GM19438 (cell line): ENCODE results near the gene ADI1.
"Not testable (repeated sequence)": the region's sequence is repeated elsewhere in the genome, so short reads cannot be mapped to it uniquely, and the experiment has no call there.

Experiments used
- ATAC-seq: cut with Tn5 transposase; IDR thresholded peaks from one replicate; pipeline ENCODE4 v1.9.1; 2021; ENCODE audit warnings: low read depth; ENCODE audit not compliant: unreplicated experiment

Gene ADI1

DNA sequence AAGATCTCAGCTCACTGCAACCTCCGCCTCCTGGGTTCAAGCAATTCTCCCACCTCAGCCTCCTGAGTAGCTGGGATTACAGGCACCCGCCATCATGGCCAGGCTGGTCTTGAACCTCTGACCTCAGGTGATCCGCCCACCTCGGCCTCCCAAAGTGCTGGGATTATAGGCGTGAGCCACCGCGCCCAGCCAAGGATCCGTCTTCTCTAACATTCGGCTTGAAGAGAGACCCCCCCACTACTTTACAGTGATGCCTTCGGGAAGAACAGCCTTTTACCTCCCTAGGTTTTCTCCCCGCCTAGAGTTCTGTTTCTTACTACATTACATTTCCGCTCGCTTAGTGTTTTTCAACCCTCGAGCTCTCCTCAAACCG is 22.6 kb downstream of the ADI1 start:
- ATAC-seq, result not testable (repeated sequence)

DNA sequence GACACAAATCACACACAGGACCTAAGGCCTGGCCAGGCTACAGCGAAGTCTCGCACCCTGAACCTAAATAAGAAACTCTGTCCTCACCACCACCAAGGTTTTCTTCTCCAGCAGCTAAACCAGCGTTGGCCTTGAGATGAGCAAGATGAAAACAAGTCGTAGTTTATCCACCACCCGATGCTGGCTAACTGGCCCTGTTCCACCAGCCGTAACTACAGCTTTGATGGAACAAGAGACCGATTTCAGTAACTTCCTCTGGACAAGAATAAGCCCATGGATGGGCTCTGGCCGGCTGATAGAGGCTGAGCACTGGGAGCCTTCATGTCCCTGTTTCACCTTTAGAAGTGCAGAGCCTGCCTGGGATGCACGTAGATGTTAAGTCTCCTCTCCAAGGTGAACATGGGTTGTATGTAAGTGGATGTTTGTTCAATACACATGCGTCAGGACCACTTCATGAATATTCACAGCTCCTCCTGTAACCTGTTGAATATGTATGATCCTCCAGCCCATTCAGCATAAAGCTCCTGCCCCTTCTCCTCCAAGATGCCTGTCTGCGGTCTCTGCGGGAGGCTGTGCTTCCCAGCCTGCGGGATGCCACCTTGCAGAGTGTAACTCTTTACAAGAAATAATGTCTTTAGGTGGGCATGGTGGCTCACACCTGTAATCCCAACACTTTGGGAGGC is 24.2 kb downstream of the ADI1 start:
- ATAC-seq, result no peak

- ATAC-seq, result no peak
Measured at GRCh38 chr2:3493615-3494007, 25.7 kb downstream of the ADI1 start.

GRCh38 chr2:3492951-3493614 is 26.2 kb downstream of the ADI1 start:
- no peak for ATAC-seq

GRCh38 chr2:3492475-3492787 is 26.9 kb downstream of the ADI1 start:
- ATAC-seq, result not testable (repeated sequence)

- no peak for ATAC-seq
Measured at GRCh38 chr2:3491716-3492474, 27.4 kb downstream of the ADI1 start.

DNA sequence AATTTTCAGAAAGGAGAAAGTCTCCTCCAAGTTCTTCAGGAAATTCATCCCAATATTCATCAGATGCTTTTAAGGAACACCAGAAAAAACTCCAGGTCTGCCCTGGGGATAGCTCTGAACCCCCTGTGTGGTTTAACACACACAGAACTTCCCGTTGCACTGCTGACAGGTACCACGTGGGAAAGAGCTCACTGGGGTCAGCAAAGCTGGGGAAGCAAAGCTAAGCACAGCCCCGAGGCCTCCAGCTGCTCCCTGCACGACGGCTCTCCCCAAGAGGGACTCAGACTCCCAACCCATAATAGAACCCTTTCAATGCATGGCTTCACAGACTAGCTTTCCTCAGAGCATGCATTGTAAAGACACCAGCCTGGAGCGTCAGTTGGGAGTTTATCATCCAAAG is 28.0 kb downstream of the ADI1 start:
- ATAC-seq, result no peak

DNA sequence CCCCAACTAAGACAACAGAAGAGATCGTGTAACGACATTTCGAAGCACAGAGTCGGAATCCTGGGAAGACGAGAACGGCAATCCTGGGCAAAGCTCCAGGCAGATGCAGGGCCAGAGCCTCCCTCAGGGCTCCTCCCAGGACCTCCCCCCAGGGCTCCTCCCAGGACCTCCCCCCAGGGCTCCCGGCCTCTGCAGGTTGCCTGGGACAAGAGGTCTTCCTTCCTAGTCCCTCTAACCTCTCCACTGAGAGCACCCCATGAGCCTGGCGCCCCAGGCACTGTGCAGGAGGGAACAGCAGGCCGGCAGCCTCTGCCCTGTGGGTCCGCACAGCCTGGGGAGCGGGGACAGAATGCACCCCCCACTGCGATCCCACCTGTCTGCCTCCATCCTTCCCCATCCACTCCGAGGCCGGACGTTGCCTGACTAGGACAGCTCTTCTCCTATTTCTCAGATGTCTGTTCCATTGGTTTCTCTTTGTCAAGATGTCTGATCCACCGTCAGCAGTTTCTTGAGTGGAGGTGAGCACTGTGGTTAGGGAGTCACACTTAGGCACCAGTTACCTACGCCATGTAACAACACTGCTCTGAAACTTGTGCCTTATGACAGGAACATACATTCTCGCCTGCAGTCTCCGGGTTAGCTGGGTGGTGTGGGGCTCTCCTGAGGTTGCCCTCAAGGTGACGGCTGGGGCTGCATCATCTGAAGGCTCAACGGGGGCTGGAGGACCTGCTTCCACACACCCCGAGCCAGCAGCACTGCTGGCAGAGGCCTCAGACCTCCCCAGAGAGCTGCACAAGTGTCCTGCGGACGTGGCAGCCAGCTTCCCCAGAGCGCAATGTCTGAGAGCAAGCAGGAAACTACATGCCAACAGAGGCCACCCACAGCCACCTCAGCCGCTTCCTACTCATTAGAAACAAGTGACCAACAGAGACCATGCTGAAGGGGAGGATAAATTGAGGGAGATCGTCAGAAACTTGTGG is 28.9 kb downstream of the ADI1 start:
- ATAC-seq, result no peak

DNA sequence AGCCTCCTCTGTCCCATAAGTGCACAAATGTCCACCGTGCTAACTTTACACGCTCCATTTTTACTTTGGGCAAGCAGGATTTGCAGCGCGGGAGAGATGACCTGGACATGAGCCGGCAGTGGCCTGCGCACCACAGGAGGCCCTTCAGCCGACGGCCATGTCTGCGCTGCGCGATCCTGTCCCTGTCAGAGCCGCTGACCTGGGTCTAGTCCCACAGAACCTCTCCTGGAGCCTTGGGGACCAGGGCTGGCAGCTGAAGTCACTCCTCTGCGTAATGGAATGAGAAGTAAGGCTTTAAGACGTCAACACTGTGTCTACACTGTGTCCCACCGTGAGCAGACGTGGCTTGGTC is 29.6 kb downstream of the ADI1 start:
- ATAC-seq, result no peak

DNA sequence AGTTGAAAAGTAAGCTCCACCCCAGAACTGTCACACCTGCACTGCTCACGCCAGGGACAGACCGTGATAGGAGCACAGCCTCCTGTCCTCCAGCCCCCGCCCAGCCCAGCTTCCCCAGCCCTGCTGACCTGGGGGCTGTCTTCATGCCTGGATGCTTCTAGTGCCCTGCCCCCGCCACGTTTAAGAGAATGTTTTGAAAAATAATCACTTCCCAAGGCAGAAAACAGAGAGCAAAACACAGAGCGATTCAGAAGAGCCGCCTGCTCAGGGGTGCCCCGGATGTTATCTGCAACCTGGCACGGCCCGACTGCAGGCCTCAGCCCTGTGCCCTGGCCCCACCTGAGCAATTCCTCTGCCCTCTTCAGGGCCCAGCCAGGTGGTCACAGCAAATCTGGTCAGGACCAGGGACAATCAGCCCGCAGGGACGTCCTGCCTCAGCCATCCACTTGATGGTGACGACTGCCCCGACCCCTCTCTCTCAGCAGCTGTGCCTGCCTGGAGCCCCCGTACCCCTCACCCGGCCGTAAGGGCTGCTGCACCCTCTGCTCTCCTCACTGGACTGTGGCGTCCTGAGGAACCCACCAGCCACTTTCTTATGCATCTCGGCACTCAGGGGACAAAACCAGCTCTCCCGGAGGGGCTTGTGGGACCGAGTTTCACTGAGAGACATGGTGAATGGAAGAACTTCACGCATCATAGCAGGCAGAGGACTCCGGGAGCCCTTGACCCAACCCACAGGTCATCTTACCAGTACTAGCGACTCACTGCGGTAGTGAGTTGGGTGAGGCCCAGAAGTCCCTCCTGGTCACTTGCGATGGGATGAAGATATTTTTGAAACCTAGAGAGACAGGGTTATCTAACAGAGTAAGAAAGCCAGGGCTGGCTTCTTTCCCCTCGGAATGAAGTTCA is 30.2 kb downstream of the ADI1 start:
- ATAC-seq, result no peak

- no peak for ATAC-seq
Measured at GRCh38 chr2:3488061-3488531, 31.2 kb downstream of the ADI1 start.

DNA sequence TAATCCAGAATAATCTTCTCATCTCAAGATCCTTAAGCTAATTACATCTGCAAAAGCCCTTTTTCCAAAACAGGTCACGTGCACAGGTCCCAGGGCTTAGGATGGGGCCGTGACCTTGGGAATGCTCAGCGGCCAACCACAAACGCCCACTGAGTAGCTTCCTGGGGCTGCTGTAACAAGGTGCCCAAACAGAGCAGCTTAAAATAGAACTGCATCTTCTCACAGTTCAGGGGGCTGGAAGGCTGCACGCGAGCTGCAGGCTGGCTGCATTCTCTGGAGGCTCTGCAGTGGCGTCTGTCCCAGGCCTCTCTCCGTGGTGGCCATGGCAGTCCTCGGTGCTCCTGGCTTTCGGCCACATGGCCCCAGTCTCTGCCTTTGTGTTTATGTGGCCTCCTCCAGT is 31.9 kb downstream of the ADI1 start:
- ATAC-seq, result no peak

- no peak for ATAC-seq
Measured at GRCh38 chr2:3487028-3487425, 32.3 kb downstream of the ADI1 start.

GRCh38 chr2:3486047-3487027 is 33.0 kb downstream of the ADI1 start:
- ATAC-seq, result no peak

DNA sequence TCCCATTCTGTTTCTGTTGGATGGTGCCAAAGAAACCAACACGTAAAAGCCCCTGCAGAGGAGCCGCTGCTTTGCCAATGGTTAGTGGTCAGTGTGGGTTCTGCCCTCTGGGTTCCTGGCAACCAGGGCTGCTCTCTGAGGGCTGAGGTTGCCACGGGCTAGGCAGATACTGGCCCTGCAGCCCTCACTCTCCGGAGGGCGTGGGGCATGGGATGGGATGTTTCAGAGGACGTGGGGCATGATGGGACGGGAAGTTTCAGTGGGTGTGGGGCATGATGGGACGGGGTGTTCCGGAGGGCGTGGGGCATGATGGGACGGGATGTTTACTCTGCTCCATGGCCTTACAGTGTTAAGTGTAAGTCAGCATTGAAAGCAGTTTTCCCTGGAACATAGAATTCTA is 34.2 kb downstream of the ADI1 start:
- no peak for ATAC-seq

DNA sequence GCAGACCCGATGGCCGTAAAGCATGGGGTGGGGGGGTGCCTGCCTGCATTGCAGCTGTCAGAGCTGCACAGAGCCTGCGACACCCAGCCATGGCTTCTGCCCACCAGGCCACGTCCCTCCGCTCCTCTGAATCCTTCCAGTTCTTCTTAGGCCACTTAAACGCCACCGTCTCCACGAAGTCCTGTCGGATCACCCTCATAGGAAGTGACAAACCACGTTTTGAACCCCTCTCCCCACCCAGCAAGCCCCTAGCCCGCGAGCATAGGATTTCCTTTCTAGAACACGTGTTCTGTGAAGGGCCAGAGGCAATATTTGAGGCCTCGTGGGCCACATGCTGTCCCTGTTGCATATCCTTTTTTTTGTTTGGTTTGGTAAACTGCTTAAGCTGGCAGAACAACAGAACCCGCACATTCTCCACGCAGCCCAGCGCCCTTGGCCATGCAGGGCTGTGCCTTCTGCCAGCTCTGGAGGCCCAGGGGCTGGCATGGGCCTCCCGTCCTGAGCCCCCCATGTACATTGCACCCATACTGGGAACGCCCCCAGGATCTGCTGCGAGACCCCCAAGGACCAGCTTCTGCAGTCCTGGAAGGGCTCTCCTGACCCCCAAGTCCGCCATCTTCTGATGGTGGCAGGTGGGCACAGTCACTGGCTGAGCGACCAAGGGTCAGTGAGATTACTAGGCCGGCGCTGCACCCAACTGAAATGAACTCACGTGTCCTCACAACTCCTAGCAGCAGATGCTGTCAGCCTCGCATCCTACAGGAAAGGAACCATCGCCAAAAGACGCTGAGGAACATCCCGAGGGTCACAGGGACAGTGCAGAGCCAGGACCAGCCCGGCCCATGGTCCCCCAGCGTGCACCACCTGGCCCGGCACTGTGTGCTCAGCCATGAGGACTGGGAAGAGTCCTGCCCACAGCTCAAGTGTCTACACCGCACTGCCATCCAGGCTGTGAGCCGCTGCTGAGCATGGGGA is 35.1 kb downstream of the ADI1 start:
- ATAC-seq, result no peak

DNA sequence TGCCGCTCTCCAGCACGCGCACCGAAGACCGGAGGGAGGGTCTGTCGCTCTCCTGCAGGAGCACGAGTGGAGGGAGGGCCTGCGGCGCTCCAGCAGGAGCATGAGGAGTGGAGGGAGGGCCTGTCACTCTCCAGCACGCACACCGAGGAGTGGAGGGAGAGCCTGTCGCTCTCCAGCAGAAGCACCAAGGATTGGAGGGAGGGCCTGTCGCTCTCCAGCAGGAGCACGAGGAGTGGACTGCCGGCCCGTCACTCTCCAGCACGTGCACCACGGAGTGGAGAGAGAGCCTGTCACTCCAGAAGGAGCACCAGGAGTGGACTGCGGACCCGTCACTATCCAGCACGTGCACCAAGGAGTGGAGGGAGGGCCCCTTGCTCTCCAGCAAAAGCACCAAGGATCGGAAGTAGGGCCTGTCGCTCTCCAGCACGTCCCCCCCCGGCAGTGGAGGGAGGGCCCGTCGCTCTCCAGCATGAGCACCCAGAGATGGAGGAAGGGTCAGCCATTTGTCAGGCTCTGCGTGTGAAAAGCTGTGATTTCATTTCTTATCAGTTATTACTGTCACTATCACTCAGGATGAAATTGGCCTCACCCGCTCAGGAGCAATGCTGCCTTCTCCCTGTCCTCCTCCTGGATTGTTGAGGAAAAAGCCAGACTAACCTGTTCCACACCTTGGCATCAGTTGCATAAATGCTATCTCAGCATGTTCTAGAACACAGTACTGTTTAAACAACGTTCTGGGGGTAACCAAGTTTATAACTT is 35.9 kb downstream of the ADI1 start:
- ATAC-seq, result no peak
